GM18499 (cell line): Measurements from ENCODE around the gene GNG5.
"Not testable (repeated sequence)": the region's sequence is repeated elsewhere in the genome, so short reads cannot be mapped to it uniquely, and the experiment has no call there.

ENCODE experiments used
- ATAC-seq: cut with Tn5 transposase; IDR thresholded peaks from one replicate; pipeline ENCODE4 v1.9.1; 2021; ENCODE audit warnings: moderate number of reproducible peaks; ENCODE audit not compliant: insufficient read depth, unreplicated experiment

GNG5 gene

DNA sequence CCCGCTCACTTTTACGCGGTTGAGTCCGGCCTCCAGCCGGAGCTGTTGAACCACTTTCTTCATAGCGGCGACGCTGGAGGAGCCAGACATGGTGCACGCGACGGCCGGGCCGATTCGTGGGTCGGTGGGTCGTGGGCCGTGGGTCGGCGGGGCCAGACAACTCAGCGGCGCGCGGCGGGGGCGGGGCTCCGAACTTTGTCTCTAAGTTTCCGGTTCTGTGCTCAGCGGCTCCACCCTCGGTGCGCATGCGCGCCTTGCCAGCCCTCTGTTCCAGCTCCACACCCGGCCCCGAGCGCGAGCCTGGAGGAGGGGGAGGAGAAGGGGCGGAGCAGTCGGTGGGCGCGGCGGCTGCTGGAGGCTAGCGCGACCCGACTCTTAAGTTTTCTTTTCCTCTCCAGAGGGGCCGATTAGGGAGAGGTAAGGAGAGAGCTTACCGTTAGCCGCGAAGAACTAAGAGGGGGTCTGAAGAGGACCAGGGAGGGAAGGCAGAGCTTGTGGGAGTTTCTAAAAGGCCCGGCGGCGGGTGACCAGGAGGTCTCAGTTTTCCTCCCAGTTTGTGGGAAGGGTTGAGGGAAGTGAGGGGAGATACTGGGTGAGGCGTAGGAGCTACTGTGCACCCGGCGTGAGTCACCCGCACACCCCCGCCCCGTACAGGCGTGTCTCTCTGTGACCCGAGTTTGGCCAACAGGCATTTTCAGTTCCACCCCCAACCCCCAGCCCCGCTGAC lies at the start of gene GNG5, which contains the start of gene SPATA1:
TSS of gene GNG5 (minus strand) at position 580 of the 727 bp plus-strand sequence. CDS start at position 90, 490 bp downstream.
TSS of gene SPATA1 (plus strand) at position 385 of the 727 bp plus-strand sequence. CDS start 9,974 bp downstream, outside the sequence.
- peak; percentile 74 for ATAC-seq

DNA sequence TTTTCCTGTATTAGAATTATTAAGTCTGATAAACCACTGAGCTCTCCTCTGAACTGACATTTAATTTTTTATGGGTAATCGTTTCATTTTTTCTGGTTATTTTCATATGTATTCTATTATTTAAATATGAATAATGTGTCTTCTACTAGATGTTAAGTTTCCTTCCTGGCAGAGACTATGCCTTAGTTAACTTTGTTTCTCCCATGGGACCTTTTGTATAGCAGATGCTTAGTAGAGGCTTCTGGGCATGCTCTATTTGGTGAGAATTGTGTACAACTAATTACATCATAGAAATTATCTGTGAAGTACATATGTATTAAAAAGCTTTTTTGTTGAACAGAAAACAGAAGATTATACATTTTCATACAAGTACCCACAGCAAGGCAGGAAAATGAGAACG lies 44.4 kb upstream of the GNG5 start:
- no peak for ATAC-seq

DNA sequence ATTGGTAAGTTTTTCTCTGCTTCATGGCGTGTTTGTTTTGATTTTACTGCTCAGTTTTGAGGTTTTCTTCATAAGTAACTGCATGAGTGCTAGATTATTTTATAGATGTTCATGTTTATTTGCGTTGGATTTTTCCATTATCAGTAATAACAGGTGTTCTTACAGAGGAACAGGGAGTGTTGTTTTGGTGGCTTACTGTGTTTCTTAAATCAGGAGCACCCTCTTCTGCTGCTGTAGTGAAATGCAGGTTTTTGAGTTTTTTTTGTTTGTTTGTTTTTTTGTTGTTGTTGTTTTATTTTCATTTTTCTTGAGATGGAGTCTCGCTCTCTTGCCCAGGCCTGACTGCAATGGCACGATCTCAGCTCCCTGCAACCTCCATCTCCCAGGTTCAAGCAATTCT lies 35.3 kb upstream of the GNG5 start:
- ATAC-seq: no peak

DNA sequence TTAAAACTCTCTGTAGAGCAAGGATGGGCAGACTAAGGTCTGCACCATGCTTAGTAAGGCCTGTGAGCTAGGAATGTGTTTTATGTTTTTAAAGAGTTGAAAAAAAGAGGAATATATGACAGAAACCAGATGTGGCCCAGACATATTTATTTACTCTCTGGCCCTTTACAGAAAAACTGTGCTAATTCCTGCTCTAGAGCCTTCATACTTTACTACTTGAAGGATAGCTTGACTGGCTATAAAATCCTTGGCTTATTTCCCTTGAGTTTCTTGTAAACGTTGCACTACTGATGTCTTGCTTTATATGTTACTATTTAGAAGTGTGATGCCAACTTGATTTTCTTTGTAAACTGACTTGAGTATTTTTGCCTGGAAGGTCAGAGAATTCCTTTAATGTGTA lies 34.4 kb upstream of the GNG5 start:
- no peak for ATAC-seq

DNA sequence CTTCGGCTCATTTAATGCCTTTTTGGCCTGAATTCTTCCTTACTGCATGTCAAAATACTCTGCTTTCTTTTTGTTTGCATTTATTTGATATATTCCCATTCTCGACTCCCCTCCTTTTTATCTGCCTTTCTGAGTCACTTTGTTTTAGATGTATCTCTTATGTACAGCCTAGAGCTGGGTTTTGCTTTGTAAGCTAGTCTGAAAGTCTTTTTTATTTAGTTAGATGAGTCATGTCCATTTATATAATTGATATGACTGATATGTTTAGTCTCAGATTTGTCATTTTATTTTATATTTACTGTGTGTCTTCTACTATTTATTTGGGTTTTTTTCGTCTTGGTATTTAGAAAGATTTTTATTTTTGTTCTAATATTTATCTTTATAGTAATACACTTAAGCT lies 33.6 kb upstream of the GNG5 start:
- ATAC-seq: no peak

DNA sequence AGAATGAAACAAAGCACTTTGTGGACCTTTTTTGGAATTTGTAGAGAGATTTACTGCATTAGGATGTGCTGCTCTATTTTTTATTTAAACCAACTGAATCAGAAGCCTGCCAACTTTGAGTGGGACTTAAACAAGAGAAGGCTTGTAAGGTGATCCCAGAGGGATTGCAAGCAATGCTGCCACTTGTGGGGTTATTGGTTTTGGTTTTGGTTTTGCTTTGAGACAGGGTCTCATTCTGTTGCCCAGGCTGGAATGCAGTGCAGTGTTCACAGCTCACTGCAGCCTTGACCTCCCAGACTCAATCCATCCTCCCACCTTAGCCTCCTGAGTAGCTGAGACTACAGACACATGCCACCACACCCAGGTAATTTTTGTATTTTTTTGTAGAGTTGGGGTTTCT lies 32.2 kb upstream of the GNG5 start:
- ATAC-seq: no peak

DNA sequence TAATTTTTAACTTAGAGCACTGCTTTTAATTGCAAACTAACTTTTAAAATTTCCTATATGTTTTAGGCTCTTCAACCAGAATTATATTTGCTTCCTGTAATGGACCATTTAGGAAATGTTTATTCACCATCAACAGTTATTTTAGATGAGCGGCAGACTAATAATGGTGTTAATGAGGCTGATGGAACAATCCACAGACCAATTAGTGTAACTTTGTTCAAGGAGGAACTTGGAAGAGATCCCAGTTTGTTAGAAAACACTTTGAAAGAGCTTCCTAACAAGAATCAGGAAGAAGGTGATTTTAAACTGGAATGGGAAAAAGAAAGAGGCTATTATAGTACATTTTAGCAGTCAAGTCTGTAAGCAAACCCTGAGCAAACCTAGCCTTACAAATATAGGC lies 19.4 kb upstream of the GNG5 start:
- no peak for ATAC-seq

DNA sequence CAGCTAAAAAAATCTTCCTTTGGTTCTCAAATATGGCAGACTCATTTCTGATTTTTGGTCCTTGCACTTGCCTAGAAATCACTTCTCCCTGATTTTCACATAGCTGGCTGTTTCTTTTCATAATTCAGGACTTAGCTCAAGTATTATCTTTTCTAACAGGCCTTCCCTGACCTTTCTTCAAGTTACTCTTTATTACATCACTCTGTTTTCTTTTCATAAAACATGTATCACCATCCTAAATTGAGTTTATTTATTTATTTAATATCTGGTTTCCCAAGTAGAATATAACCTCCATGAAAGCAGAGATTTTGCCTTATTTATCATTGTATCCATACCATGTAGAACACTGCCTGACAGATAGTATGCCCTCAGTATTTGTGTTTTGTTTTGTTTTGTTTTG lies 18.2 kb upstream of the GNG5 start:
- ATAC-seq: no peak

DNA sequence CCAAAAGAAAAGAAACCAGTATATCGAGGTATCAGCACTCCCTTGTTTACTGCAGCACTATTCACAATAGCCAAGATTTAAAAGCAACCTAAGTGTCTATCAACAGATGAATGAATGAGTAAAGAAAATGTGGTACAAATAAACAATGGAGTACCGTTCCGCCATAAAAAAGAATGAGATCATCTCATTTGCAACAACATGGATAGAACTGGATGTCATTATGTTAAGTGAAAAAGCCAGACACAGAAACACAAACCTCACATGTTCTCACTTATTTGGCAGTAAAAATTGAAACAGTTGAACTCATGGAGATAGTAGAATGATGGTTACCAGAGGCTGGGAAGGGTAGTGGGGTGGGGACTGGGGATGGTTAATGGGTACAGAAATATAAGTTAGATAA lies 4.3 kb upstream of the GNG5 start:
- no peak for ATAC-seq

DNA sequence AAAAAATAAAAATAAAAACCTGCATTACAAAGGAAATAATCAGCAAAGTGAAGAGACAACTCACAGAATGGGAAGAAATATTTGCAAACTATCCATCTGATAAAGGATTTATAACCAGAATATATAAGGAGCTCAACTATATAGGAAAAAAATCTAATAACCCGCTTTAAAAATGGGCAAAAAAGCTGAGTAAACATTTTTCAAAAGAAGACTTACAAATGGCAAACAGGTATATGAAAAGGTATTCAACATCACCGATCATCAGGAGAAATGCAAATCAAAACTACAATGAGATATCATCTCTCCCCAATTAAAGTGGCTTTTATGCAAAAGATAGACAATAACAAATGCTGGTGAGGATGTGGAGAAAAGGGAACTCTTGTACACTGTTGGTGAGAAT lies 3.8 kb upstream of the GNG5 start:
- ATAC-seq: no peak

DNA sequence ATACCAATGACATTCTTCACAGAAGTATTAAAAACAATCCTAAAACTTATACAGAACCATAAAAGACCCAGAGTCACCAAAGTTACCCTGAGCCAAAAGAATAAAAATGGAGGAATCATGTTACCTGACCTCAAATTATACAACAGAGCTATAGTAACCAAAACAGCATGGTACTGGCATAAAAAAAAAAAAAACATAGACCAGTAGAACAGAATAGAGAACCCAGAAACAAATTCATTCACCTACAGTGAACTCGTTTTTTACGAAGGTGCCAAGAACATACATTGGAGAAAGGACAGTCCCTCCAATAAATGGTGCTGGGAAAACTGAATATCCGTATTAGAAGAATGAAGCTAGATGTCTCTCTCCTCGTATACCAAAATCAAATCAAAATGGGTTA lies 2.6 kb upstream of the GNG5 start:
- ATAC-seq: no peak

DNA sequence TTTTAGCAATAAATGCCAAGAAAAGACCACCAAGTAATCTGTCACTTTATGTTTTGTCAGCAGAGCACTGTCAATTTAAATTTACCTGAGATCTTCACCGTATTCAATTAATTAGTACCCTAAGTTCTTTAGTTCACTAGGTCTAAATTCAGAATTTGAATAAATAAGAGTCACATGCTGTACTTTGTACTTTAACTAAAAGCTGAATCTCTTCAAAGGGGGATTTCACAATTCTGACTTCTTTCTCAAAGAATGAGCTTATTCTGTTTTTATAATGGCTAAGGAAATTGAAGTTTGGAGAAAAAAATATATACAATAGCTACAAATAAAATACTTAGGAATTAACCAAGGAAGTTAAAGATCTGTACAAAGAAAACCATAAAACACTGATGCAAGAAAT lies 2.1 kb upstream of the GNG5 start:
- no peak for ATAC-seq

DNA sequence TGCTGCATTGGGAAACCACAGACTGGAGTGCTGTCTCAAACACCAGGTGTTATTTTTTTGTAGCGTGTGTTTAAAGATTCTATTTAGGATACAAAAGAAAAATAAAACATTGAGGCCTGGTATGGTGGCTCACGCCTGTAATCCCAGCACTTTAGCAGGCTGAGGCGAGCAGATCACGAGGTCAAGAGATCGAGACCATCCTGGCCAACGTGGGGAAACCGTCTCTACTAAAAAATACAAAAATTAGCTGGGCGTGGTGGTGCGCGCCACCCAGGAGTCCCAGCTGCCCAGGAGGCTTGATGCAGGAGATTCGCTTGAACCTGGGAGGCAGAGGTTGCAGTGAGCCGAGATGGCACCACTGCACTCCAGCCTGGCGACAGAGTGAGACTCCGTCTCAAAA lies 1.5 kb upstream of the GNG5 start:
- not testable (repeated sequence) for ATAC-seq

DNA sequence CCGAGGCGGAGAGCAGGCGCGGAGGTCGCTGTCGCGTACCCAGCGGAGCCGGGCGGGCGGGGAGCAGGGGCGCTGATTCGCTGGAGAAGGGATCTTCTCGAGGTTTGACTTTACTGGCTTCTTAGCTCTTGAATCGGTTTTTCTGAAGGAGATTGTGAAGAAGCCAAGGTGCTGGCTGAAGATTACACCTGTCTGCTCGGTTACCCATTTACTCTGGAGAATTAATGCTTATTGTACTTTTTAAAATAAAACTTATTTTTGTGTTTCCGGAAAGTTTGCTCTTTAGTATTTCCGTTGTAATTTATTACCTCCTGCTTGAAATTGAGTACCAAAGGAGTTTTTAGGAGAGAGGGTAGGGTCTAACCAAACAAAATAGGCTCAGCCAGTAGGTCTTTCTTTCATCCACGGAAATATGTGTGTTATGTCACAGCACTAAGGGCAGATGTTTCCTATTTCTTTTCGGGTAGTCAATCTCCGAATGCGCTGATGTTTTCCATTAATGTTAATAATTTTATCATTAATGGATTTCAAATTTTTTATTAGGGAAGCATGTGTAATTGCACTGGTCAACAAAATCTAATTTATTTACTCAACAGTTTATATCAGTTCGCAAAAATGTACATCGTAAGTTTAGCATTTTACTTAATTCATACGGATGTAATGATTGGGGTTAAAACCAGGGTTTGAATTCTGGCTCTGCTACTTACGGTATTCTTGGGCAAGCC lies 510 bp upstream of the GNG5 start:
- no peak for ATAC-seq

DNA sequence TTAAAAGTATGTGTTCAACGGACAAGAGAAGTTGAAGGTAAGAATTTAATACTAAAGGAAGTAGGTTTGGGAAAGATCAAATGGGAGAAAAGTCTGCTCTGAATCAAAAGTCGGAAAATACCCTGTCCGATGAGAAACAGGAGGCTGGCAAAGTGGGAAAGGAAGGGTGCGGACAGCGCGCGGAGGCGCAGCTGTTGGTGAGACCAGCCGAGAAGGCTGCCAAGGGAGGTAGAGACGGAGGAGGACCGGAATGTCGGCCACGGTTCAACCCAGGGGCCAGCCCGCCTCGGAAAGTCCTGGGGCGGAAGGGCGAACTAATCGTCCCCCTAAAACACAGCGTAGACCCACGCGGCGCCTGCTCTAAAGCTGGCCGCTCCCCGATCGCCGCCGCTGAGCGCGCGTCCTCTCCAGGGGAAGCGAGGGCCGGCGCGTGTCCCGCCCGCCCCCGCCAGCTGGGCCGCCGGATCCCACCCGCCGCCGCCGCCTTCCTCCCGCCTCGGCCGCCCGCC lies 834 bp downstream of the GNG5 start:
- peak; percentile 10 for ATAC-seq

DNA sequence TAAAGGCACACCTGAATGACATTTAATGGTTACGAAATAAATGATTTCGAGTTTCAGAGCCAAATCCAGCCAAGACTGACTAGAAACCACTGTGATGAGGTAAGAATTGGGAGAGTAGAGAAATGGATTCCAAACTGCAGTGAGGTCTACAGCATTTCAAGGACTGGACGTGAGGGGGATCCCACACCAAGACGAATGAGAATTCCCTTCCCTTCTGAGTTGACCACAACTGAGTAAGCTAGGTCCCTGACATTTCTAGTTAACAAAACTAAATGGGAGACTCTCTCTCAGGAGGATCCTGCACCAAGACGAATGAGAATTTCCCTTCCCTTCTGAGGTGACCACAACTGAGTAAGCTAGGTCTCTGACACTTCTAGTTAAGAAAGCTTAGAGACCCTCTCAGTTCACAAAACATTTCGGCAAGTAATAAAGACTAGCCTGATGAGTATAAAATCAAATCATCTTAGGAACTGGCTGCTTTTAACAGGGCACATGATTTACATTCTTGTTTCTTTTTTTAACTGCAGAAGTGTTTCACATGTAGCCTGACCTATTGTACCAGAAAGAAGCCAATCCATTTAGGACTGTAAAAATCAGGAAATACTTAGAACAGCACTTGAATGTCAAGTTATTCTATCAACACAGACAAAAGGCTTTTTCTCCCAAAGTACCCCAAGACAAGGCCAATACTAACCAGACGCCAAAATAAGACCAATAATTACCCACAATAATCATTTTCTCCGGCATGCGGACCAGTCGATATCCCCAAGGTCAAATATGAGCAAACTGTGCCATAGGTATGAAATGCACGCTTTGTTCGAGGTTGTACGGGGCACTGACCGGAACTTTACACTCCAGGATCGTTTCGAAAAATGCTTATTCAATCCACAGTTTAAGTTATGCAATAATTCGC lies 1.5 kb downstream of the GNG5 start:
- no peak for ATAC-seq

DNA sequence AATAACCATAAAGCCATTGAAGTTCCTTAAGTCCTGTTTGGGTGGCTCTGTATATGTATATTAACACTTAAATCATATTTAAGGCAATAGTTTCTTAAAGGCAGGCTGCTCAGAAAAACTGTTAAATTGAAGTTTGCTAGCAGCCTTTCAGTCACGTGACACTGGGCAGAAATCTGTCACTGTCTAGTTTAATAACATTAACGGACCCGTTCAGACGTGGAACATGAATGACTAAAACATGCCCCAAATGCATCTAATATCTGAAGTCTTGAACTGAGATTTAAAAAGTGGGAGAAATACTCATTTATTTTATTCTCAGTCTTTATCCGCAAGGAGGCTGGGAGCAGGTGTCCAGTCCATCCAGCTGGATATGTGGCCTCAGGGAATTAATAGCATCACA lies 3.5 kb downstream of the GNG5 start:
- no peak for ATAC-seq

DNA sequence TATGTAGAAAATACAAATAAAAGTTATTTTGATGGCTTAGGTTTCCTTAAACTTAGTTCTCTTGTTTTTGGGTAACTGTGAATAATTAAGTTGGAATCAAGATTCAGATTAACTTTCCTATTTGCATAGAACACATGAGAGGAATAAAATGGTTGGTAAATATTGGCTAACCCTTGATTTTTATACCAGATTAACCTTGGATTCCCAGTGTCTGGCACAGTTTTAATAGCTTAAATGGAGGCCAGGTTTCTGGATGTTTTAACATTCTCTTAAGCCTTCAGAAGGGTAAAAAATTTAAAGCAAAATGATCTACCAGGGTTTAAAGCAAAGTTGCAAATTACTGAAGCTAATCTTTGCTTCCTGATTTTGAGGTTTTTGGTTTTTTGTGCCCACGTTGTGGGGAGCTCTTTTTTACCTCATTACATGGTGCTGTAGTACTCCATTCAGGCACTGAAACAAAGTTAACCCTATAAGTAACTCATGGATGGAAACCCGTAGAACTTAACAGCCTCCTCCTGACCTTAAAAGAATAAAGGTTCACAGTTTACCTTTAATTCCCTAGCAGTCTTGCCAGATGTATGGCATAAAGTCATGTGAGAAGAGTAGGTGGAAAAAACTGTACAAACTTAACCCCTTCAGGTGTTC lies 8.6 kb downstream of the GNG5 start:
- no peak for ATAC-seq

DNA sequence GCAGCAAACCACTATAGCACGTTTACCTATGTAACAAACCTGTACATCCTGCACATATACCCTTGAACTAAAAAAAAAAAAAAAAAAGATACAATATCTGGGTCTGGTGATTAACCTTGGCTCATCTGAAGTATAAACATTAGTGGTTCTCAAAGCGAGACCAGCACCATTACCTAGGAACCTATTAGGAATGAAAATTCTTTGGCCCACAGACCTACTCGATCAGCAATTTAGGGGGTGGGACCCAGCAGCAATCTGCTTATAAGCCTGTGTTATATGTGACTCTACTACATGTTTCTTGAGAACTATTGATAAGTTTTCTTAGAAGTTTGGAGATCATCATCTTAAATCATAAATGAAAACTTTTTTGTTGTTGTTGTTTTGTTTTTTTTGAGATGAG lies 9.9 kb downstream of the GNG5 start:
- no peak for ATAC-seq

DNA sequence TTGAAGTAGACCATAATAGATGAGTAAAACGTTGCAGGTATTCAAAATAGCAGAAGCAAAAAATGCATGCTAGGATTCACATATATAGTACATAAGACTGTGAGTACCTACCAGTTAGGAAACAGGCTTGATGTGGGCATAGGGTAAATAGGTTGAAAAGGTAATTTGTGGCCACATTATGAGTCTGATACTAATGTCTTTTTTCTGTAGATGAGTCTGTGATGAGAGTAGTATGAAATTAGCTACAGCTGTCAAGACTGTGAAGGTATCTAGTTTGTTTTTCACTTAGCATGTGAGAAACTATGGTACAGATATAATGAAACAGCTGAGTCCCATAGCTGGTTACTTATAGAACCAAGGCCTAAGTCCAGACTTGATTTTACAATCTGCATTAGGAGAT lies 12.6 kb downstream of the GNG5 start:
- no peak for ATAC-seq
